ENCODE data around the gene PCAT7.
"Not testable (repeated sequence)": the region's sequence is repeated elsewhere in the genome, so short reads cannot be mapped to it uniquely, and the experiment has no call there.

PCAT7 gene

GRCh38 chr9:94538908-94539307, 16.0 kb upstream of the PCAT7 start:
- H3K27ac ChIP-seq: no peak overlapping the region
- no peak for DNase-seq (ENCODE audit: low spot score)
- no peak for TF ChIP-seq CTCF (IDR thresholded peaks at IDR 0.05)
- H3K4me3 ChIP-seq: no peak overlapping the region

GRCh38 chr9:94544335-94544734, 10.5 kb upstream of the PCAT7 start:
- not testable (repeated sequence) for DNase-seq (ENCODE audit: low spot score); H3K27ac ChIP-seq; H3K4me3 ChIP-seq

GRCh38 chr9:94545940-94546339, 8.9 kb upstream of the PCAT7 start:
- TF ChIP-seq CTCF (IDR thresholded peaks at IDR 0.05): no peak
- H3K4me3 ChIP-seq: no peak overlapping the region

GRCh38 chr9:94553029-94553938, 1.6 kb upstream of the PCAT7 start:
- no peak for DNase-seq (ENCODE audit: low spot score)
- Histone ChIP-seq H3K4me3 (no peak overlapping the region), H3K27ac (no peak overlapping the region)
- no peak for TF ChIP-seq CTCF (IDR thresholded peaks at IDR 0.05)

More at GRCh38 chr9:94545940-94546339, 8.9 kb upstream of the PCAT7 start:
- DNase-seq (ENCODE audit: low spot score): no peak
- no peak overlapping the region for H3K27ac ChIP-seq

- no peak overlapping the region for H3K4me3 ChIP-seq
- DNase-seq (ENCODE audit: low spot score): no peak
- no peak for TF ChIP-seq CTCF (IDR thresholded peaks at IDR 0.05)
- H3K27ac ChIP-seq: no peak overlapping the region
These were observed 825 bp upstream of the PCAT7 start for GRCh38 chr9:94554078-94554438.

- H3K4me3 ChIP-seq: no peak overlapping the region
- no peak for TF ChIP-seq CTCF (IDR thresholded peaks at IDR 0.05)
- no peak overlapping the region for H3K27ac ChIP-seq
- DNase-seq (ENCODE audit: low spot score): no peak
These were observed 2.5 kb downstream of the PCAT7 start for GRCh38 chr9:94557376-94557775.

GRCh38 chr9:94560237-94560636, 5.4 kb downstream of the PCAT7 start:
- H3K27ac ChIP-seq: no peak overlapping the region
- no peak for TF ChIP-seq CTCF (IDR thresholded peaks at IDR 0.05)
- no peak overlapping the region for H3K4me3 ChIP-seq
- no peak for DNase-seq (ENCODE audit: low spot score)

Data from coronary artery (tissue), 2 donors.